Medulla oblongata (tissue), 1 donor: ENCODE data around the gene BMP5.
A peak's percentile ranks its signal among the peaks of the same experiment; 100 is the strongest.
"Not testable (repeated sequence)": the region's sequence is repeated elsewhere in the genome, so short reads cannot be mapped to it uniquely, and the experiment has no call there.

Experiments
- DNase-seq: peaks from one replicate; pipeline ENCODE4 v3.0.0-alpha.2; 2015; ENCODE audit errors: extremely low spot score

Gene BMP5

GRCh38 chr6:55875400-55875799 lies at the start of gene BMP5:
BMP5 (minus strand) TSS chr6:55875590; CDS start chr6:55874865, 725 bp downstream.
- no peak for DNase-seq

DNA sequence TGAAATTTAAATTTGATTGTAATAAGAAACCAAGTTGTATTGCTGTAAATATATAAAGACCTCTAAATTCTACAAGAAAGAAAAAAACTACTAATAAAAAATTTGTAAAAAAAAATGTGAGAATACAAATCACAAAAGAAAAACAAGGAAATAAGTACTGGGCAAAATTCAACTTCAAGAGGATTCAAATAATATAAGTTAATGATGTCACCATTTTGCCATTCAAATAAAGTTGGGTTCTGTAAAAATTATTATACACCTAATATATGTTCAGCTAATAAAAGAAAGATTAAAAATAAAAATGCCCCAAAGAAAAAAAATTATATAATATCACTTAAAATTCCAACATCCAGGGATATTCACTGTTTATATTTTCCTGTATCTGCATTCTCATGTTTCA lies 47.0 kb upstream of the BMP5 start:
- no peak for DNase-seq

DNA sequence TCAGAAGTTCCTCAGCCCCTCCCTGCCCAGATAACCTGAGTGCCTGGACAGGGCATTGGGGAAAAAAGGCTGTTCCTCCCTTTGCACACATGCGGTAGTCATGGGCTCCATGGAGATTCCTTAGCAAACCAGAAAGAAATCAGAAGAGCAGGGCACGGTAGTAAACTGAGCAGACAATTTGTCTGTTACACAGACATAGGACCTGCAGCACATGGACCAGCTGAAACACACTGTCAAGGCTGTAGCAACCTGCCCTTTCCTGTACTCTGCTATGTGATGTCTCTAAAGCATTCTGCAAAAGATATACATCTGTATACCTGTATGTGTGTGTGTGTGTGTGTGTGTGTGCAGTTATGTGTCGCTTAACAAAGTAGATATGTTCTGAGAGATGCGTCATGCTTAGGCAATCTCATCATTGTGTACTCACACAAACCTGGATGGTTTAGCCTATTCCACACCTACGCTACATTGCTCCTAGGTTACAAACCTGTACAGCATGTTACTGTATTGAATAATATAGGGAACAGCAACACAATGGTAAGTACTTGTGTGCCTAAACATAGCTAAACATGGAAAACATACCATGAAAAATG lies 44.4 kb upstream of the BMP5 start:
- no peak for DNase-seq

GRCh38 chr6:55918639-55919038 lies 43.2 kb upstream of the BMP5 start:
- DNase-seq: no peak

DNA sequence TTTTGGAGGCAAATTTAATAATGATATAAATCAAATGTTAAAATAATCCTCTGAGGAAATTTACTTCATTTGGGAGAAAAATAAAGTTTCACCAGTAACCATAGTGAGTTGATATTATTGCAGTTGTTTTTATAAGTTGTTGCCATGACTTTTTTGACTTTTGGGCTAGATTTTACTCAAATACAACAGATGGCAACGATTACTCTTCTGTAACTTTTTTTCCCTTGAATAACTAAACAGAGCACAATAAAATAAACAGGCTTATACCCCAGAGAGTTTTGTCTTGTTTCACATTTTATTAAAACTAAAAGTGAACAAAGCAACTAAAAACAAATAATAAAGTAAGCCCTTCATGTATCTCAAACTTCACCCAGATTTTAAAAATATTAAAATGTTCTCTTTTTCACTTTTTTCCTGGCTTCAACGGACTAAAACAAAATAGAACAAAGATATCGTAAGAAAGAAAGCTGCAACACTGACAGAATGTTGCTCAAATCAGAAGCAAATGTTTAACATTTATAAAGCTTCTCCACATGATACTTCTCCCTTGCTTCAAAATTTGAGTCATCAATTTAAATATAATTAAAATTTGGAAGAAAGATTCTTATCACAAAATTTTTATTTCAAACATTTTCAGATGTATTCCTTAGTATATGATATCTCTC lies 42.5 kb upstream of the BMP5 start:
- no peak for DNase-seq

- no peak for DNase-seq
These were observed 40.8 kb upstream of the BMP5 start for GRCh38 chr6:55916188-55916587.

GRCh38 chr6:55913228-55914195 lies 38.1 kb upstream of the BMP5 start:
- no peak for DNase-seq

- DNase-seq: not testable (repeated sequence)
These were observed 35.1 kb upstream of the BMP5 start for GRCh38 chr6:55910466-55910865.

DNA sequence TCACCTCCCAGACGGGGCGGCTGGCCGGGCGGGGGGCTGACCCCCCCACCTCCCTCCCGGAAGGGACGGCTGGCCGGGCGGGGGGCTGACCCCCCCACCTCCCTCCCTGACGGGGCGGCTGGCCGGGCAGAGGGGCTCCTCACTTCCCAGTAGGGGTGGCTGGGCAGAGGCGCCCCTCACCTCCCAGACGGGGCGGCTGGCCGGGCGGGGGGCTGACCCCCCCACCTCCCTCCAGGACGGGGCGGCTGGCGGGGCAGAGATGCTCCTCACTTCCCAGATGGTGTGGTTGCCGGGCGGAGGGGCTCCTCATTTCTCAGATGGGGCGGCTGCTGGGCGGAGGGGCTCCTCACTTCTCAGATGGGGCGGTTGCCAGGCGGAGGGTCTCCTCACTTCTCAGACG lies 34.5 kb upstream of the BMP5 start:
- DNase-seq: not testable (repeated sequence)

- no peak for DNase-seq
These were observed 27.4 kb upstream of the BMP5 start for GRCh38 chr6:55902796-55903195.

- DNase-seq: no peak
These were observed 26.4 kb upstream of the BMP5 start for GRCh38 chr6:55901765-55902270.

DNA sequence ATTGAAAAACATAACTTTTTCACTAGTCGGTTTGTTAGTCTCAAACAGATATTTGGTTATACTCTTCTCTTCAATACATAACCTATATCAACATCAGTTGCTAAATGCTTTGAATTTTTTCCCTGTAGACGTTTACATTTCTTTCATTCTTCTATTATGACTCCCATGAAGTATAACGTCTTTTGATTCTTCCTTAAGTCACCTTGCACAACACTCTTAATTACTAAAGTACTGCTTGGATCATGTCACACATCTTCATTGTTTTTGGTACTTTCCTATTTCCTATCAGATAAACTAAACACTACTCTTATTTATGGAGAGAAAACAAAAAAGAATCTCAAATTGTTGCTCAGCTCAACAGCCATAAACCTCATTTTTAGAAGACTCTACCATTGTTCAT lies 23.0 kb upstream of the BMP5 start:
- DNase-seq: no peak

- no peak for DNase-seq
These were observed 22.0 kb upstream of the BMP5 start for GRCh38 chr6:55897346-55897745.

DNA sequence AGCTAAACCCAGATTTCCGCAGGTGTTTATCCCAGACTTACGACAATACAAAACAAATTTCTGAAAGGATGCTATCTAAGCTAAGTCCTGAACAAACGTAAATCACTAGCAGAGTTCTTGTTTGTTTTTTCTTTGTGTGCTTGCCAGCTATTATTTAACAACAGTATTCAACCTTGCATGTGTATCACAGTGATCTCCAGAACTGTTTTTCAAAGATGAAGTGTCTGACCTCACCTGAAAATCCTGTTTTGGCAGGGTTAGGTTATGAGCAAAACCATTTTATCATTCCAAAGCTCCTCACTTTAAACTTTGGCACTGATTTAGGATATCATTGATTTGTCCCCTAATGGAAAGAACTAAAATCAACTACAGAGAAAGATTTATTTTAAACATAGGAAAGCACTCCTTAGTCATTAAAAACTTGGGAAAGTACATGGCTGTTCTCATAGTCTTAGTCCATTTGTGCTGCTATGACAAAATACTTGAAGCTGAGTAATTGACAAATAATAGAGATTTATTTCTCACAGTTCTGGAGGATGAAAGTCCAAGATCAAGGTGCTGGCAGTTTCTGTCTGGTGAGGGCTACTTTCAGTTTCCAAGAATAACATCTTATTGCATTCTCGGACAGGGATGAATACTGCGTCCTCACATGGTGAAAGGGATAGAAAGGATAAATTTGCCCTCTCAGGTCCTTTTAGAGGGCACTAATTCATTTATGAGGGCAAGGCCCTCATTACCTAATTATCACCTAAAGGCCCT lies 20.8 kb upstream of the BMP5 start:
- no peak for DNase-seq

GRCh38 chr6:55892749-55893357 lies 17.5 kb upstream of the BMP5 start:
- DNase-seq: no peak

GRCh38 chr6:55888917-55889316 lies 13.5 kb upstream of the BMP5 start:
- no peak for DNase-seq

DNA sequence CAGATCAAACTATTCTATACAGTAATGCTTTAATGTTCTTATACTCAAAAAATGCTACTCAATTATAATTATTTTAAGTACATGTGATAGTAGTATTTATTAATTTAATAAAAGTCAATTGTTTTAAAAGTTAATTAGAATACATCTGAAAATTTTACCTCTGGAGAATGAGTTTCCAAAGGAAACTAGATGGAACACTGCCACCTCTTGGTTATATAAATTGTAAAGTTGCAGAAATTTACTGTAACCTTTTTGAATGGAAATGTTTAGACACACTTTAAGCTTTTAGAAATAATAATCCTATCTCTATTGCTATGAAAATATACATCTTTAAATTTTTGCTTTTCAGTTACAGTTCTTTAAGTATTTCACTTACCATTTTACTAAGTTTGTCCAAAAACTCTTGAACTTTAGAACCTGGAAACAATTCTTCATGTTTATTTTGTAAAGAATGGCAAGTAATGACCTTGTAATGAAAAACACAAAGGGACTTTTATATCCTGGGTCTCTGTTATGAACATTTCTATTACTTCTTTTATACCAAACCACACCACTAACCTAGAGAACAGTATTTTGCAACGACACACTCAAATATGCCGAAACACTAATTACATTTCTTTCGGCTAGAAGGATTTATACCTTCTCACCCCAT lies 10.9 kb upstream of the BMP5 start:
- DNase-seq: peak; percentile 36

GRCh38 chr6:55882718-55883569 lies 7.6 kb upstream of the BMP5 start:
- DNase-seq: no peak

GRCh38 chr6:55877283-55877682 lies 1.9 kb upstream of the BMP5 start:
- no peak for DNase-seq

GRCh38 chr6:55874316-55874715 lies 1.1 kb downstream of the BMP5 start:
- no peak for DNase-seq
